ENCODE results near the gene SNX9.

GRCh38 chr6:157941101-157941863, 118.2 kb downstream of the SNX9 start:
- no peak for TF ChIP-seq CTCF (conservative IDR thresholded peaks at IDR 0.05 in 1 of 2, IDR thresholded peaks at IDR 0.05 in 1 of 2; ENCODE audit: low read depth in 1 of 2, low read length in 2 of 2)
- TF ChIP-seq EZH2 (IDR thresholded peaks at IDR 0.05; ENCODE audit: low read length, missing control alignments), result no peak

Data from fibroblast of lung (primary cell).